ENCODE data around the gene U2AF2. TPM values are rescaled to one million over a fixed set of nuclear protein-coding genes. Genes with fewer than 3 reads are reported as not detected.
A peak's percentile ranks its signal among the peaks of the same experiment; 100 is the strongest.

The U2AF2 gene
- total RNA-seq, 1 donor from 2014 or later = 216 TPM

GRCh38 chr19:55656552-55656951, 1.7 kb downstream of the U2AF2 start:
- Mint-ChIP-seq H3K36me3 (ENCODE audit: unreplicated experiment) (no peaks in the 10 kb centered on the region), H3K4me3 (ENCODE audit: unreplicated experiment) (peak overlapping the region; percentile 97), H3K27me3 (ENCODE audit: unreplicated experiment) (peaks cover 11% of the 10 kb centered on the region), H3K27ac (ENCODE audit: unreplicated experiment) (no peak overlapping the region), H3K4me1 (ENCODE audit: low read depth, unreplicated experiment) (peaks cover 20% of the 10 kb centered on the region), H3K9me3 (ENCODE audit: unreplicated experiment) (peaks cover 19% of the 10 kb centered on the region)
- no peak for DNase-seq
- TF ChIP-seq, protein P1, sequence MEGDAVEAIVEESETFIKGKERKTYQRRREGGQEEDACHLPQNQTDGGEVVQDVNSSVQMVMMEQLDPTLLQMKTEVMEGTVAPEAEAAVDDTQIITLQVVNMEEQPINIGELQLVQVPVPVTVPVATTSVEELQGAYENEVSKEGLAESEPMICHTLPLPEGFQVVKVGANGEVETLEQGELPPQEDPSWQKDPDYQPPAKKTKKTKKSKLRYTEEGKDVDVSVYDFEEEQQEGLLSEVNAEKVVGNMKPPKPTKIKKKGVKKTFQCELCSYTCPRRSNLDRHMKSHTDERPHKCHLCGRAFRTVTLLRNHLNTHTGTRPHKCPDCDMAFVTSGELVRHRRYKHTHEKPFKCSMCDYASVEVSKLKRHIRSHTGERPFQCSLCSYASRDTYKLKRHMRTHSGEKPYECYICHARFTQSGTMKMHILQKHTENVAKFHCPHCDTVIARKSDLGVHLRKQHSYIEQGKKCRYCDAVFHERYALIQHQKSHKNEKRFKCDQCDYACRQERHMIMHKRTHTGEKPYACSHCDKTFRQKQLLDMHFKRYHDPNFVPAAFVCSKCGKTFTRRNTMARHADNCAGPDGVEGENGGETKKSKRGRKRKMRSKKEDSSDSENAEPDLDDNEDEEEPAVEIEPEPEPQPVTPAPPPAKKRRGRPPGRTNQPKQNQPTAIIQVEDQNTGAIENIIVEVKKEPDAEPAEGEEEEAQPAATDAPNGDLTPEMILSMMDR (IDR thresholded peaks at IDR 0.05; ENCODE audit: partially characterized antibody, unreplicated experiment) = no peak

DNA sequence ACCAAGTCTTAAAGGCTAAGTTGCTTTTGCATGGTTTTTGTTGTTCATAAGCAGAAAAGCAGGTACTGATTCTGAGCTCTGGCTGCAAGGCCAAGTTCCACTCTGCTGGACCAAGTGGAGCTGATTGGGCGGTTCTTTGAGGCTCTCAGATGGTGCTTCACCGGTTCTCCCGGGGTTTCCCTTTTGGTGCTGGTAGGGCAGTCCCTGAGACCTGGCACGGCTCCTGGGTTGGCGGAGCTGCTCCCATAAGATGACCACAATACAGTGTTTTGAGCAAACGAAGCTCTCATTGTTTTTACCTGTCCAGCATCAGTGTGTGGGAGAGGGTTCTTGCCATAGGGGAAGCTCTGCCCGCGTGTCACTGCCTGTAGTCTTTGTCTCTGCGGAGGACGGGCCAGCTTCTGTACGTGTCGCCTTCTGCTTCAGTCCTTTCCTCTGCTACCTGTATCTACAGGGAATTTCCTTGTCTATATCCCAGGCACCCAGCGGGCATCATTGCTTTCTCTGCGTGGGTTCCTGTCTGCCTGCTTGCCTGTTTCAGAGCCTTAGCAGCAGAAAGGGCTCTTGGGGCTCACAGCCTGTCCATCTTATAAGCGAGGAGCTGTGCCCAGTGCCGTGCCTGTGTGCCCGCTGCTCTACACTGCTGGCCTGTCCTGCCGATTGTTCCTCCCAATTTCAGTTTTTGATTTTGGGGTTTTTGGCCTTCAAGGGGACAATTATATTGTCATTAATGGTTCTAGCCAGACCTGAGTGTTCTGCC, 2.3 kb downstream of the U2AF2 start:
- TF ChIP-seq, protein P1 (IDR thresholded peaks at IDR 0.05; ENCODE audit: partially characterized antibody, unreplicated experiment) = no peak
- Mint-ChIP-seq H3K9me3 (ENCODE audit: unreplicated experiment) (peaks cover 19% of the 10 kb centered on the region), H3K27me3 (ENCODE audit: unreplicated experiment) (peaks cover 11% of the 10 kb centered on the region), H3K4me3 (ENCODE audit: unreplicated experiment) (peak overlapping the region; percentile 97), H3K27ac (ENCODE audit: unreplicated experiment) (peak overlapping the region; percentile 81), H3K4me1 (ENCODE audit: low read depth, unreplicated experiment) (peaks cover 20% of the 10 kb centered on the region), H3K36me3 (ENCODE audit: unreplicated experiment) (no peaks in the 10 kb centered on the region)
- DNase-seq = no peak

- no peak for DNase-seq
- TF ChIP-seq, protein P1 (IDR thresholded peaks at IDR 0.05; ENCODE audit: partially characterized antibody, unreplicated experiment) = no peak
- Mint-ChIP-seq H3K4me3 (ENCODE audit: unreplicated experiment) (peak overlapping the region; percentile 72), H3K36me3 (ENCODE audit: unreplicated experiment) (no peaks in the 10 kb centered on the region), H3K9me3 (ENCODE audit: unreplicated experiment) (peaks cover 19% of the 10 kb centered on the region), H3K4me1 (ENCODE audit: low read depth, unreplicated experiment) (peaks cover 20% of the 10 kb centered on the region), H3K27ac (ENCODE audit: unreplicated experiment) (peak overlapping the region; percentile 84), H3K27me3 (ENCODE audit: unreplicated experiment) (peaks cover 9% of the 10 kb centered on the region)
These were observed 4.1 kb downstream of the U2AF2 start for GRCh38 chr19:55658846-55659459.

DNA sequence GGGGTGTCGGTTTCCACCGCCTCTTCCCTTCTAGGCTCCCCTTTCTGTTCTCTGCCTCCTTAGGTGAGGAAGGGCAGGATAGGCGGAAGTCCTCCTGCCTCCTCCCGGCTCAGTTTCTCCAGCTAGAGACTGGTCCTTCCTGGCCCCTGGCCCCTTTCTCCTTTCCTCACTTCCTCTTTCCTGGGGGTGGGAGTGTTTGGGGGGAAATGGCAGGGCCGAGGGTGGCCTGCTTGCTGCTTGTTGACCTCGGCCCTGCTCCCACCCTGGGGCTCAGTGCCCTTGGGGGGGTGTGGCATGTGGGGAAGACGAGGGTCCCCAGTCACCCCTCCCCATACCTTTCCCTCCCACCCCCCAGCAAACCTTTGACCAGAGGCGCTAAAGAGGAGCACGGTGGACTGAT, 5.0 kb downstream of the U2AF2 start:
- Mint-ChIP-seq H3K4me1 (ENCODE audit: low read depth, unreplicated experiment) (peaks cover 20% of the 10 kb centered on the region), H3K27me3 (ENCODE audit: unreplicated experiment) (peaks cover 2% of the 10 kb centered on the region), H3K9me3 (ENCODE audit: unreplicated experiment) (peaks cover 14% of the 10 kb centered on the region), H3K36me3 (ENCODE audit: unreplicated experiment) (no peaks in the 10 kb centered on the region), H3K27ac (ENCODE audit: unreplicated experiment) (peak overlapping the region; percentile 84), H3K4me3 (ENCODE audit: unreplicated experiment) (peak overlapping the region; percentile 72)
- TF ChIP-seq, protein P1 (IDR thresholded peaks at IDR 0.05; ENCODE audit: partially characterized antibody, unreplicated experiment) = no peak
- no peak for DNase-seq

DNA sequence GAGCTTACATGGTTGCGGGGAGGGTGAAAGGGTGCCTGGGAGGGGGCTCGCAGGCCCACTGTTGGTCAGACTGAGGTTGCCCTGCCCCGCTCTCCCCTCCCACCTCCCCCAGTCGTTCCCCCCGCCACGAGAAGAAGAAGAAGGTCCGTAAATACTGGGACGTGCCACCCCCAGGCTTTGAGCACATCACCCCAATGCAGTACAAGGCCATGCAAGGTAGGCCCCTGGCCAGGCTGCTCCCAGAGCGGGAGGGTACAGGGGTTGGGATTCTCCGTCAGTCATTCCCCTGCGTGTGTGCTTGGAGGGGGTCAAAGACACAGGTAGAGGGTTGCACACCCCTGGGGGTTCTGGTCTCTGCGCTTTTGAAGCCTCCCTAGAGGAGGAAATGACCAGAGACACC, 5.6 kb downstream of the U2AF2 start:
- Mint-ChIP-seq H3K27me3 (ENCODE audit: unreplicated experiment) (peaks cover 2% of the 10 kb centered on the region), H3K4me3 (ENCODE audit: unreplicated experiment) (no peak overlapping the region), H3K36me3 (ENCODE audit: unreplicated experiment) (no peaks in the 10 kb centered on the region), H3K27ac (ENCODE audit: unreplicated experiment) (no peak overlapping the region), H3K9me3 (ENCODE audit: unreplicated experiment) (peaks cover 14% of the 10 kb centered on the region), H3K4me1 (ENCODE audit: low read depth, unreplicated experiment) (peaks cover 20% of the 10 kb centered on the region)
- TF ChIP-seq, protein P1 (IDR thresholded peaks at IDR 0.05; ENCODE audit: partially characterized antibody, unreplicated experiment) = no peak
- no peak for DNase-seq

All from glutamatergic neuron (in vitro differentiated cells).